Spleen (tissue), 11 donors: Measurements from ENCODE around the gene EVC. TPM values are rescaled to one million over a fixed set of nuclear protein-coding genes. Genes with fewer than 3 reads are reported as not detected.

Source experiments
- DNase-seq: peaks from one replicate; pipeline ENCODE4 v3.0.0-alpha.2; 2020
- H3K27ac ChIP-seq, 8 donors: fragments of 200-600 bp; sonication (generic) in 7 of 8; 1 replicate in 4 of 8; 2 replicates in 4 of 8; pipeline versions ENCODE4 v1.5.0 to v1.8.0; 2016 to 2021; ENCODE audit warnings: inconsistent platforms in 4 of 8, mild to moderate bottlenecking in 4 of 8, moderate library complexity in 1 of 8
- H3K27me3 ChIP-seq, 7 donors: fragments of 200-600 bp; sonication (generic) in 6 of 7; replicated peaks in 1 of 7; 1 replicate in 4 of 7; 2 replicates in 3 of 7; pipeline versions ENCODE4 v1.5.0 to v1.8.0; 2016 to 2021; ENCODE audit warnings: inconsistent platforms in 3 of 7, mild to moderate bottlenecking in 1 of 7
- H3K36me3 ChIP-seq, 6 donors: fragments of 200-600 bp; sonication (generic) in 5 of 6; 1 replicate in 4 of 6; 2 replicates in 2 of 6; pipeline versions ENCODE4 v1.5.0 to v1.8.0; 2016 to 2021; ENCODE audit warnings: inconsistent platforms in 2 of 6
- H3K4me1 ChIP-seq, 6 donors: fragments of 200-600 bp; sonication (generic) in 5 of 6; 1 replicate in 3 of 6; 2 replicates in 3 of 6; pipeline versions ENCODE4 v1.5.0 to v1.8.0; 2016 to 2021; ENCODE audit warnings: inconsistent platforms in 3 of 6
- H3K4me3 ChIP-seq, 8 donors: fragments of 200-600 bp; sonication (generic) in 7 of 8; 1 replicate in 4 of 8; 2 replicates in 4 of 8; pipeline versions ENCODE4 v1.5.0 to v1.8.0; 2016 to 2021; ENCODE audit warnings: inconsistent platforms in 4 of 8, mild to moderate bottlenecking in 4 of 8, moderate library complexity in 2 of 8
- H3K9me3 ChIP-seq, 8 donors: fragments of 200-600 bp; sonication (generic) in 7 of 8; 1 replicate in 4 of 8; 2 replicates in 4 of 8; pipeline versions ENCODE4 v1.5.0 to v1.8.0; 2016 to 2021; ENCODE audit warnings: inconsistent platforms in 4 of 8
- CTCF ChIP-seq, 11 experiments: fragments of 200-600 bp in 7 of 11; fragments of 450-650 bp in 4 of 11; sonication (generic) in 4 of 11; IDR thresholded peaks in 8 of 11; conservative IDR thresholded peaks in 3 of 11; 1 replicate in 7 of 11; 2 replicates in 4 of 11; pipeline versions ENCODE4 v1.4.0 to v1.8.0; 2016 to 2021; ENCODE audit warnings: antibody characterized with exemption in 11 of 11, inconsistent platforms in 4 of 11, mild to moderate bottlenecking in 1 of 11
- POLR2A ChIP-seq, 3 donors: fragments of 450-650 bp; IDR thresholded peaks; one replicate each; pipeline ENCODE4 v1.5.1; 2017; ENCODE audit warnings: antibody characterized with exemption in 3 of 3, mild to moderate bottlenecking in 1 of 3
- POLR2AphosphoS5 ChIP-seq, 3 donors: sonication (generic); formaldehyde crosslinking; IDR thresholded peaks; one replicate each; pipeline ENCODE4 v1.5.1; 2017; ENCODE audit warnings: antibody characterized with exemption in 3 of 3
- WGBS, 5 donors: extraction: QIAGEN DNeasy Blood & Tissue Kit in 3 of 5; methylation state at CpG; one replicate each; pipeline versions ENCODE4 v1.1.5 to v1.1.7; 2013 to 2018; 5-methylcytosine and 5-hydroxymethylcytosine counted together
- intact Hi-C: fragments of 100-400 bp; cut with DNase I; formaldehyde crosslinking; loops from one replicate; pipeline ENCODE4 v1.15.0; 2023; ENCODE audit warnings: low total_unique reads
- polyA plus RNA-seq, 3 donors: library from polyadenylated mRNA; stranded (reverse); fragments of 200-250 nt; gene quantifications; one replicate each; pipeline ENCODE4 v1.2.1, GENCODE V29; 2013
- total RNA-seq, 7 donors: library from RNA; depleted of rRNA in 3 of 7; stranded (reverse); fragments of >200 nt in 3 of 7; fragmentation: NEBNext Ultra II Directional in 4 of 7; extraction: Animal tissue kit (Norgen Biotek cat#: 25700) in 4 of 7; gene quantifications; one replicate each; pipeline versions ENCODE4 v1.1.0 to v1.2.1, GENCODE V29; 2016 to 2021
- donor health status: healthy with polysubstance abuse.
- donor health status: DM: no; HTN: no; CAD: no; lungs with moderate emphysema.
- donor health status: DM: no; HTN: no; CAD: no.
- donor health status: Bipolar disorder and iron deficiency.
- donor health status: healthy.
- donor health status: DM: no; HTN: no; CAD: no.
- donor health status: DM: yes; HTN: yes; CAD: no.

Gene EVC
- total and polyA plus RNA-seq, 10 donors: 0.20 to 13.3 (median 6.9) TPM

GRCh38 chr4:5717449-5718158 is 6.6 kb downstream of the EVC start:
- DNase-seq: no peak
- Histone ChIP-seq H3K27ac (no peak overlapping the region), H3K27me3 (peaks cover 0 to 14% (median 0%) of the 10 kb centered on the region in 7 donors), H3K4me3 (no peak overlapping the region), H3K36me3 (no peaks in the 10 kb centered on the region), H3K9me3 (peaks cover 3 to 30% (median 18%) of the 10 kb centered on the region in 8 donors), H3K4me1 (no peaks in the 10 kb centered on the region)
- 81 to 89% (median 85%) methylated on average over 4 of the region's 4 CpGs for WGBS, 5 donors
- no peak for TF ChIP-seq POLR2A (IDR thresholded peaks at IDR 0.05)
- TF ChIP-seq POLR2AphosphoS5 (IDR thresholded peaks at IDR 0.05): no peak
- no peak for TF ChIP-seq CTCF (IDR thresholded peaks at IDR 0.05 in 8 of 11, conservative IDR thresholded peaks at IDR 0.05 in 3 of 11)
- intact Hi-C loops: no loop called here

- 67 to 83% (median 78%) methylated on average over 4 of the region's 4 CpGs for WGBS, 5 donors
- Histone ChIP-seq H3K4me3 (no peak overlapping the region), H3K27ac (no peak overlapping the region), H3K36me3 (no peaks in the 10 kb centered on the region), H3K4me1 (no peaks in the 10 kb centered on the region), H3K27me3 (peaks cover 0 to 7% (median 0%) of the 10 kb centered on the region in 7 donors), H3K9me3 (peaks cover 3 to 30% (median 18%) of the 10 kb centered on the region in 8 donors)
- TF ChIP-seq POLR2AphosphoS5 (IDR thresholded peaks at IDR 0.05) (no peak), POLR2A (IDR thresholded peaks at IDR 0.05) (no peak), CTCF (IDR thresholded peaks at IDR 0.05 in 8 of 11, conservative IDR thresholded peaks at IDR 0.05 in 3 of 11) (no peak)
- intact Hi-C loops: no loop called here
- no peak for DNase-seq
Measured at GRCh38 chr4:5718411-5718810, 7.4 kb downstream of the EVC start.

- intact Hi-C loops: no loop called here
- H3K4me3 ChIP-seq: no peak overlapping the region
- peaks cover 3 to 21% (median 14%) of the 10 kb centered on the region in 8 donors for H3K9me3 ChIP-seq
- H3K36me3 ChIP-seq: no peaks in the 10 kb centered on the region
- 74 to 84% (median 81%) methylated on average over 7 of the region's 7 CpGs for WGBS, 5 donors
- H3K27ac ChIP-seq: no peak overlapping the region
- no peak for DNase-seq
- H3K27me3 ChIP-seq: peaks cover 0 to 7% (median 0%) of the 10 kb centered on the region in 7 donors
- TF ChIP-seq CTCF (IDR thresholded peaks at IDR 0.05 in 8 of 11, conservative IDR thresholded peaks at IDR 0.05 in 3 of 11) (no peak), POLR2AphosphoS5 (IDR thresholded peaks at IDR 0.05) (no peak), POLR2A (IDR thresholded peaks at IDR 0.05) (no peak)
- no peaks in the 10 kb centered on the region for H3K4me1 ChIP-seq
Measured at GRCh38 chr4:5719350-5720055, 8.5 kb downstream of the EVC start.
